ENCODE measurements around the gene SINHCAF.

The SINHCAF gene

DNA sequence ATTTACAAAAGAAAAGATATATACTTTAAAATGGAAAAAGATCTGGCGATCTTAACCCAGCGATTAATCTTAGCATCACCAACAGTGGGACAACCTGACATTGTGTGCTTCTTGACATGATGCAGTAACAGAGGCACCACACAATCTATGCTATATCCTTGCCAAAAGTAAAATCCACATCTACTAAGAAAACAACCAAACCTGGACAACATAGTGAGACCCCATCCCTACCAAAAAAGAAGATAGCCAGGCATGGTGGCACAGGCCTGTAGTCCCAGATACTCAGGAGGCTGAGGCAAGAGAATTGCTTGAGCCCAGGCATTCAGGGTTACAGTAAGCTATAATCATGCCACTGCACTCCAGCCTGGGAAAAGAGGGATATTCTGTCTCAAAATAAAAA lies 50.5 kb downstream of the SINHCAF start:
- TF ChIP-seq GATA3 (IDR thresholded peaks at IDR 0.05; ENCODE audit: low read depth, low read length) (no peak), GATA2 (IDR thresholded peaks at IDR 0.05; ENCODE audit: low read depth, low read length) (no peak)

DNA sequence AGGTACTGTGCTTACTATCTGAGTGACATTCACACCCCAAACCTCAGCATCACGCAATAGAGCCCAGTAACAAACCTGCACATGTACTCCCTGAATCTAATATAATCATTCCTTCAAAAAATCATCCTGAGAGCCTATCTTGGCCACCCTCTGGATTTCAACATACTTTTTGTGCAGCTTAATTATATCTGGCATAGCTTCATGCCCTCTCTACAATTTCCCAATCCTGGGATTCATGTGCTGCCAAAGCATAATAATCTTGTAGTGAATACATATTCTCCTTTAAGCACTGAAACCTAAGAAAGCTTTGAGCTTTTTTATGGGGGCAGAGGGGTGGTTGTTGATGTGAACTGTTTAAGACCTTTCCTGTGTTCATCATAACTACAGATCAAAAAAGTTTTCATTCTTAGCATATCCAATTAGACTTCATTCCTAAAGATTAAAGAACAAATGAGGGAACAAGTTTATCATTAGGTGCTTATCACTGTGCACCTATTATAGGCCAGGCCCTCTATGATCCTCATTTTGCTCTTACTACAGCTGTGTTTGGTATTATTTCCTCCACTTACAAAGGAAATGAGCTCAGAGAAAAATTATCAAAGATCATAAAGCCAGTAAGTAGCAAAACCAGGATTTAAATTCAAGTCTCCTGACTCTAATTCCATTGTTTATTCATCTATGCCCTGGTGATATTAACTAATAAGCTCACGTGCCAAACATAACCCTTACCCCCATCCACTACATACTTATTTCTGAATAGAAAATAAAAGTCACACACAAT lies 51.2 kb downstream of the SINHCAF start:
- TF ChIP-seq GATA2 (IDR thresholded peaks at IDR 0.05; ENCODE audit: low read depth, low read length) (no peak), GATA3 (IDR thresholded peaks at IDR 0.05; ENCODE audit: low read depth, low read length) (no peak)

DNA sequence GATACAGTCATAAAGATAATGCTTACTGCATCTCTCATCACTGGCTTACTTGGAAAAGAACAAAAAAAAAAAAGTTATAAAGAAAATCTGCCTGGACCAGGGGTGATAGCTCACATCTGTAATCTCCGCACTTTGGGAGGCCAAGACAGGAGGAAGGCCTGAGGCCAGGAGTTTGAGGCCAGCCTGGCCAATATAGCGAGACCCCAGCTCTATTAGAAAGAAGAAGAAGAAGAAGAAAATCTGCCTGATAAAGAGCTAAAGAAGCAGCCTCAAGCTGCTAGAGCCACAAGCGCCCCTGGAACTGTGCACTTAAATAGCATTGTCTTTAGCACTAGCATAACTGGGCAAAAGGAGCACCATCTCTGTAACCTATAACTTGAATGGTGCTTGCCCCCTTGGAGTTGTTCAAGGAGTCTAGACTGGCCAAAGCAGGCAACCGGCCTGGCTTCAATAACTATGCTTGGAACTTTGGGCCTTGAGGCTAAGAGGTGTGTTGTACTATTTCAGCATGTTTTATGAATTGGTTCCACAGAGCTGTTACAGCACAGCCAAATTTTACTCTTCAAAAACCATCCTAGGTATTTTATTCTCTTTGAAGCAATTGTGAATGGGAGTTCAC lies 53.2 kb downstream of the SINHCAF start:
- no peak for TF ChIP-seq GATA2 (IDR thresholded peaks at IDR 0.05; ENCODE audit: low read depth, low read length)

DNA sequence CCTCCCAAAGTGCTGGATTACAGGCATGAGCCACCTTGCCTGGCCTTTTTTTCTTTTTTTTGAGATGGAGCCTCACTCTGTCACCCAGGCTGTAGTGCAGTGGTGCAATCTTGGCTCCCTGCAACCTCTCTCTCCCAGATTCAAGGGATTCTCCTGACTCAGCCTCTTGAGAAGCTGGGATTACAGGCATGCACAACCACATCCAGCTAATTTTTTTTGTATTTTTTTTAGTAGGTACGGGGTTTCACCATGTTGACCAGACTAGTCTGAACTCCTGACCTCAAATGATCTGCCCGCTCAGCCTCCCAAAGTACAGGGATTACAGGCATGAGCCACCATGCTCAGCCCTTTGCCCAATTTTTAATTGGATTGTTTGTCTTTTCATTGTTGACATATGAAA lies 58.0 kb downstream of the SINHCAF start:
- TF ChIP-seq GATA2 (IDR thresholded peaks at IDR 0.05; ENCODE audit: low read depth, low read length) (no peak), GATA3 (IDR thresholded peaks at IDR 0.05; ENCODE audit: low read depth, low read length) (no peak)

DNA sequence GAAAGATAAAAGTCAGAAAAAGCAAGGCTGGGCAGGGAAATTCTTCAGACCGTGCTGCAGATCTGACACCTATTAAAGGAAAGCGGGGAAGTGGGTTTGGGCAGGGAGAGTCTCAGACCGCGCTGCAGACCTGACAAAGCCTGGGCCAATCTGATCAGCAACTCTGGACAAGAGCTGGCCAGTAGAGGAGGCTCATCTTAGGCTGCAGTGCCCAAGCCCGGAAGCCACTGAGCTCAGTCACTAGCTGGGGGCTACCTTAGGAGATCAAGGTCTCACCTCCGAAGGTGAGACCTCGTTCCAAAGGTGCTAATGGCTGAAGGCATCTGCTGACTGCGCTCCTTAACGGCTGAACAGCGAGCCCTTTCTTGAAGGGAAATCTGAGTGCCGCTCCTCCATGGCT lies 60.2 kb downstream of the SINHCAF start:
- TF ChIP-seq GATA3 (IDR thresholded peaks at IDR 0.05; ENCODE audit: low read depth, low read length) = no peak
- TF ChIP-seq GATA2 (IDR thresholded peaks at IDR 0.05; ENCODE audit: low read depth, low read length) = no peak

DNA sequence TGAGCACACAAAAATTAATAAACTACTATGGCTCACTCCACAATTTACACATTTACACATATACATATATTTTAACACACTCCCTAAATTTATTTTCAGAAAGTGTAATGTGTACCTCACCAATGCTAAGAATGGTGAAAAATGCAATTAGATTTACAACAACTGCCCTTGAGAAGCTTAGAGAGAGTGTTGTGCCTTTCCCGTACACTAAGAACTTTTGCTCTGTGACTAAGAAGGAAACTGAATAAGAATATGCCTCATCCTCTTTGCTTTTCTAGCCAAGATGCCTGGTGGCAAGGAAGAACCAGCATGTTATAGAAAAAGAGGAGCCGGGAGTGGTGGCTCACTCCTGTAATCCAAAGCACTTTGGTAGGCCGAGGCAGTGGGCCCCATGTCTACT lies 62.3 kb downstream of the SINHCAF start:
- TF ChIP-seq GATA2 (IDR thresholded peaks at IDR 0.05; ENCODE audit: low read depth, low read length) (no peak), GATA3 (IDR thresholded peaks at IDR 0.05; ENCODE audit: low read depth, low read length) (no peak)

DNA sequence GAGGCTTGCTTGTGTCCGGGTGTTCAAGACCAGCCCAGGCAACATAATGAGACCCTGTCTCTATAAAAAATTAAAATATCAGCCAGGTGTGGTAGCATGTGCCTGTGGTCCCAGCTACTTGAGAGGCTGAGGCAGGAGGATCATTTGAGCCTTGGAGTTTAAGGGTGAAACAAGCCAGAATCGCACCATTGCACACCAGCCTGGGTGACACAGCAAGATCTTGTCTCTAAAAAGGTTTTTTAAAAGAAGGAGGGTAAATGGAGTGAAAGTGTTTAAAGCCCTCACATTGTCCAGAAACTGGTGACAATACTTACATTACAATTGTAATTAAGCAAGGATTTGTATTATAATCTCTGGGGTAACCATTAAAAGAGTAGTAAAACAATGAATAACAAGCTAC lies 64.2 kb downstream of the SINHCAF start:
- TF ChIP-seq GATA3 (IDR thresholded peaks at IDR 0.05; ENCODE audit: low read depth, low read length) = no peak
- no peak for TF ChIP-seq GATA2 (IDR thresholded peaks at IDR 0.05; ENCODE audit: low read depth, low read length)

DNA sequence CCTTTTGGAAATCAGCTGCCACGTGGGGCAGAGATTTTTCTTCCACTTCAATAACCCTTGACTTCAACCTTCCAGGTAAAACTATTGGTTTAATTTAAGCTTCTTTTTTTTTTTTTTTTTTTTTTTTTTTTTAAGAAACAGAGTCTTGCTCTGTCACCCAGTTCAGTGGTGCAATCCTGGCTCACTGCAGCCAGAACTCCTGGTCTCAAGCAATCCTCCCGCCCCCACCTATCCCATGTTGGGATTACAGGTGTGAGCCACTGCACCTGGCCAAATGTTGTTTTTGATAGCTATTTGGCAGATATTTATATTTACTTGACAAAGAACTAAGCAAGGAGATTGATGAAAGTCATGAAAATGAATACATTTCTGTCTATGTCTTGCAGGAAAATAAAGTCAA lies 65.1 kb downstream of the SINHCAF start:
- TF ChIP-seq GATA3 (IDR thresholded peaks at IDR 0.05; ENCODE audit: low read depth, low read length) (no peak), GATA2 (IDR thresholded peaks at IDR 0.05; ENCODE audit: low read depth, low read length) (no peak)

DNA sequence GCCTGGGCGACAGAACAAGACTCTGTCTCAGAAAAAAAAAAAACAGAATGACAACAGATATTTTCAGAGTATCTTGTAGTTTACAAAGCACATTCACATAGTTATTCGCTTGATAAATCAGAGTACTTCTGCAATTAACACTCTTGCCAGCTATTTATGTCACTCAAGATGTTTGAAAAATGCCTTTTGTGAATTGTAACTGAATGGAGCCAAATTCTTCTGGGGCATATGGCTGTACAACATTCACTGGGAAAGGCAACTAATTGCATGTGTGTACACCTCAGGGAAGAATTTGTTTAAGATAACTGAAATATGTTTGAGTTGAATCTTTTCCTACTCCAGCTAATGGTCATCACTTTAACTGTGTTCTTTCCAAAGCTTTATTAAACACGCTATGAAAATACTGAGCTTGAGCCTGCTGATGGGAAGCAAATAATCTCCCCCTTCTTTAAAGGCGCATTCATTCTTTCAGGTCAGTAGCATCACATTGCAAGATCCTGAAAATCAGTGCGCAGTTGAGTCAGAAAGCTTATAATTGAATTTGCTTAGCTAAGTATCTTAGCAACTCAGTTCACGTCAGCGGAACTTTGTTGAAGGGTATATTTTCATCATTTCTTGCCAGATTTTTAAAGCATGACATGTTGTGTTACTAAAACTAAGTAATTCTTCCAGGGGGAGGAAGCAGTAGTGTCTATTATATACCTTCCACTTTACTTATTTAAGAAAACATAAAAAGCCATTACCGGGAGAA lies 66.6 kb downstream of the SINHCAF start:
- TF ChIP-seq GATA2 (IDR thresholded peaks at IDR 0.05; ENCODE audit: low read depth, low read length) (no peak), GATA3 (IDR thresholded peaks at IDR 0.05; ENCODE audit: low read depth, low read length) (no peak)

DNA sequence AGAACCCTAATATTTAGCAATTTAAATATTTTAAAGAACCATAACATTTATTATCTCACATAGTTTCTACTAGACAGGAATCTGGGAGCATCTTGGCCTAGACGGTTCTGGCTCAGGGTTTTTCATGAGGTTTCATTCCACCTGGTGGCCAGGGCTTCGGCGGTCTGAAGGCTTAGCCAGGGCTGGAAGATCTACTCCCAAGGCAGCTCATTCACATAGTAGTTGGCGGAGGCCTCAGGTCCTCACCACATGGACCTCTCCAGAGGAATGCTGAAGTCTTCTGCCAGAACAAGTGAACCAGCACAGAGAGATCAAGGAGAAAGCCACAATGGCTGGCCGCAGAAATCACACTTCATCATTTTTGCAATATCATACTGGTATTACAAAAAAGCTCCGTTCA lies 68.2 kb downstream of the SINHCAF start:
- TF ChIP-seq GATA2 (IDR thresholded peaks at IDR 0.05; ENCODE audit: low read depth, low read length) (no peak), GATA3 (IDR thresholded peaks at IDR 0.05; ENCODE audit: low read depth, low read length) (no peak)

DNA sequence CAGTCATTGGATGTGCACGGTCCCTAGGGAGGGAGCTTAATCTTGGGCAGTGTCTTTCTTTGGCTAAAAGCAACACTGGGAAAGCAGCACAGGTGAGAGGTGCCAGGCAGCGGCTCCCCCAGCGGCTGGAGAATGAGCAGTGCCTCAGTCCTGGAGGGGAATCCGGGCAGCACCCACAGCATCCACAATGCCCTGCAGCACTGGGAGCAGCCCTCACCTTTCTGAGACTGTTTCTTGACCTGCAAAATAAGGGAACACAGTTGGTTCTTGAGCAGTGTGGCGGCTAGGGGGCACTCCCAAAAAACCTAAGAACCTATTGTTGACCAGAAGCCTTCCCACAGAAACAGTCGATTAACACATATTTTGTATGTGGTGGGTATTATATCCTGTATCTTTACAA lies 75.8 kb downstream of the SINHCAF start:
- TF ChIP-seq GATA3 (IDR thresholded peaks at IDR 0.05; ENCODE audit: low read depth, low read length) = no peak

DNA sequence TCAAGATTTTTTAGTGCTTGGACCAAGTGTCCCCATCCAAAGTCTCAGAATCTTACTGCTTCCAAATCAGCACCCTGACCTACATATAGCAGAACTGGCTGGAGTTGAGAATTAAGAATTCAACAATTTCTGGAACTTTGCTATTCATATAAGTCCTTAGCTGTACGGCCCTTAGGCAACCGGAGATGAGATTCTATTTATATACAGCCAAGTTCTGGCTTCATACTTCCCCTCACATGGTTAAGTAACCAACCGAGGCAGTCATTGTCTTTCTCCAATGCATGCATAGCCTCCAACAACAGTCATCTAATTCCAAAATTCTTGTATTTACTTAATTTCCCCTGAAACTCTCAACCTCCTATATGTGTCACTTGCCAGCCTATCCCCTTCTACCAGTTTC lies 76.6 kb downstream of the SINHCAF start:
- TF ChIP-seq GATA3 (IDR thresholded peaks at IDR 0.05; ENCODE audit: low read depth, low read length) (no peak), GATA2 (IDR thresholded peaks at IDR 0.05; ENCODE audit: low read depth, low read length) (no peak)

DNA sequence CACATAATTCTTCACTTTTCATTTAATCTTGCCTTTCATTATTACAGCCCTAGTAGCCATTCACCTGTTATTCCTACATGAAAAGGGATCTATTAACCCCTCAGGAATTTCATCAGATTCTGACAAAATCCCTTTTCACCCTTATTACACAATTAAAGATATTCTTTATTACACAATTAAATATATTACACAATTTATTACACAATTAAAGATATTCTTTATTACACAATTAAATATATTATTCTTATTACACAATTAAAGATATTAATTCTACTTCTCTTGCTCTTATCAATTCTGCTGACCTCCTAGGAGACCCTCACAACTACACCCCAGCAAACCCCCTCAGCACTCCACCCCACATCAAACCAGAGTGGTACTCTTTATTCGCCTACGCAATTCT lies 77.1 kb downstream of the SINHCAF start:
- TF ChIP-seq GATA2 (IDR thresholded peaks at IDR 0.05; ENCODE audit: low read depth, low read length) (no peak), GATA3 (IDR thresholded peaks at IDR 0.05; ENCODE audit: low read depth, low read length) (no peak)

DNA sequence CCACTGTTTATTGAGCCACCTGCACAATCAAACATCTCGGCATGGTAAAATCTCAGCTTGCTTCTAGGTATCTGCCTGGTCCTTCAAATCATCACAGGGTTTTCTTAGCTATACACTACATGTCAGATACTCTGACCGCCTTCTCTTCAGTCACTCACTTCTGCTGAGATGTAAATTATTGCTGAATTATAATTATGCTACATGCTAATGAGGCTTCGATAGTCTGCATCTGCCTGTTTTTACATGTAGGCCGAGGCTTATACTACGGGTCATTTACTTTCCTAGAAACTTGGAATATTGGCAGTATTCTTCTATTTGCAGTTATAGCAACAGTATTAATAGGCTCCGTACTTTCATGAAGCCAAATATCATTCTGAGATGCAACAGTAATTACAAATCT lies 77.6 kb downstream of the SINHCAF start:
- TF ChIP-seq GATA3 (IDR thresholded peaks at IDR 0.05; ENCODE audit: low read depth, low read length) (no peak), GATA2 (IDR thresholded peaks at IDR 0.05; ENCODE audit: low read depth, low read length) (no peak)

DNA sequence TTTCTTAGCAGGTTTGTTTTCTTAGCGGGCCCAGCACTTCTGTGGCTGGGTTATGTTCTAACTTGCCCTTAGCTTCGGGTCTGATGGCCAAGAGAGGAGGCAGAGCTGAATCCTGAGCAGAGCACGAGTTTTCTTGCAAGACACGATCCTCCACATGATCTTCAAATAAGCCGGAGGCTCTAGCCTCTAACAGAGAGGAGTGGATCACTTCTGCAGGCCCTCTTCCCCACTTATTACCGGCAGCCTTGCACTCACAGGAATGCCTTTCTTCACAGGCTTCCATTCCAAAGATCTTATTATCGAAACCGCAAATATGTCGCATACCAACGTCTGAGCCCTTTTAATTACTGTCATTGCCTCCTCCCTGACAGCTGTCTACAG lies 79.5 kb downstream of the SINHCAF start:
- TF ChIP-seq GATA3 (IDR thresholded peaks at IDR 0.05; ENCODE audit: low read depth, low read length) (no peak), GATA2 (IDR thresholded peaks at IDR 0.05; ENCODE audit: low read depth, low read length) (no peak)

Measured in SH-SY5Y (cell line).